ENCODE measurements around the gene FBXO15. TPM values are rescaled to one million over a fixed set of nuclear protein-coding genes. Genes with fewer than 3 reads are reported as not detected.

FBXO15 gene
- polyA plus RNA-seq, 1 experiment: 0.75 TPM

- DNase-seq (ENCODE audit: low read depth): no peak
- Histone ChIP-seq H3K4me3 (ENCODE audit: low read depth, low read length) (no peak overlapping the region), H3K27me3 (ENCODE audit: control insufficient read depth, insufficient read depth, low read length) (no peaks in the 10 kb centered on the region), H3K36me3 (ENCODE audit: control insufficient read depth, insufficient read depth, low read length) (no peaks in the 10 kb centered on the region)
- TF ChIP-seq, protein P1, sequence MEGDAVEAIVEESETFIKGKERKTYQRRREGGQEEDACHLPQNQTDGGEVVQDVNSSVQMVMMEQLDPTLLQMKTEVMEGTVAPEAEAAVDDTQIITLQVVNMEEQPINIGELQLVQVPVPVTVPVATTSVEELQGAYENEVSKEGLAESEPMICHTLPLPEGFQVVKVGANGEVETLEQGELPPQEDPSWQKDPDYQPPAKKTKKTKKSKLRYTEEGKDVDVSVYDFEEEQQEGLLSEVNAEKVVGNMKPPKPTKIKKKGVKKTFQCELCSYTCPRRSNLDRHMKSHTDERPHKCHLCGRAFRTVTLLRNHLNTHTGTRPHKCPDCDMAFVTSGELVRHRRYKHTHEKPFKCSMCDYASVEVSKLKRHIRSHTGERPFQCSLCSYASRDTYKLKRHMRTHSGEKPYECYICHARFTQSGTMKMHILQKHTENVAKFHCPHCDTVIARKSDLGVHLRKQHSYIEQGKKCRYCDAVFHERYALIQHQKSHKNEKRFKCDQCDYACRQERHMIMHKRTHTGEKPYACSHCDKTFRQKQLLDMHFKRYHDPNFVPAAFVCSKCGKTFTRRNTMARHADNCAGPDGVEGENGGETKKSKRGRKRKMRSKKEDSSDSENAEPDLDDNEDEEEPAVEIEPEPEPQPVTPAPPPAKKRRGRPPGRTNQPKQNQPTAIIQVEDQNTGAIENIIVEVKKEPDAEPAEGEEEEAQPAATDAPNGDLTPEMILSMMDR (IDR thresholded peaks at IDR 0.05; ENCODE audit: insufficient read depth, low read depth, low read length): no peak
- ChIA-PET POLR2A (no interaction called here), CTCF (interaction anchor here (1.4 kb wide), 1 partner anchor 14 kb away, joined by 4 read pairs; no protein-coding TSS in a partner anchor)
These were observed 36.7 kb downstream of the FBXO15 start for GRCh38 chr18:74110976-74111375.

GRCh38 chr18:74110149-74110548 is 37.5 kb downstream of the FBXO15 start:
- H3K27me3 ChIP-seq (ENCODE audit: control insufficient read depth, insufficient read depth, low read length): no peaks in the 10 kb centered on the region
- no peaks in the 10 kb centered on the region for H3K36me3 ChIP-seq (ENCODE audit: control insufficient read depth, insufficient read depth, low read length)
- ChIA-PET POLR2A (no interaction called here), CTCF (no interaction called here)
- no peak for DNase-seq (ENCODE audit: low read depth)
- no peak overlapping the region for H3K4me3 ChIP-seq (ENCODE audit: low read depth, low read length)
- TF ChIP-seq, protein P1 (IDR thresholded peaks at IDR 0.05; ENCODE audit: insufficient read depth, low read depth, low read length): no peak

GRCh38 chr18:74108460-74108859 is 39.2 kb downstream of the FBXO15 start:
- H3K27me3 ChIP-seq (ENCODE audit: control insufficient read depth, insufficient read depth, low read length): no peaks in the 10 kb centered on the region
- ChIA-PET POLR2A (no interaction called here), CTCF (no interaction called here)
- H3K4me3 ChIP-seq (ENCODE audit: low read depth, low read length): no peak overlapping the region
- no peak for DNase-seq (ENCODE audit: low read depth)
- TF ChIP-seq, protein P1 (IDR thresholded peaks at IDR 0.05; ENCODE audit: insufficient read depth, low read depth, low read length): no peak
- no peaks in the 10 kb centered on the region for H3K36me3 ChIP-seq (ENCODE audit: control insufficient read depth, insufficient read depth, low read length)

- H3K4me3 ChIP-seq (ENCODE audit: low read depth, low read length): no peak overlapping the region
- H3K27me3 ChIP-seq (ENCODE audit: control insufficient read depth, insufficient read depth, low read length): no peaks in the 10 kb centered on the region
- TF ChIP-seq, protein P1 (IDR thresholded peaks at IDR 0.05; ENCODE audit: insufficient read depth, low read depth, low read length): no peak
- DNase-seq (ENCODE audit: low read depth): no peak
- no peaks in the 10 kb centered on the region for H3K36me3 ChIP-seq (ENCODE audit: control insufficient read depth, insufficient read depth, low read length)
- CTCF ChIA-PET: interaction anchor here (1.2 to 1.4 kb wide), 2 partner anchors 9 to 17 kb away, joined by 3 read pairs; no protein-coding TSS in a partner anchor
- POLR2A ChIA-PET: no interaction called here
These were observed 49.8 kb downstream of the FBXO15 start for GRCh38 chr18:74097803-74098202.

GRCh38 chr18:74092922-74093321 is 54.7 kb downstream of the FBXO15 start:
- TF ChIP-seq, protein P1 (IDR thresholded peaks at IDR 0.05; ENCODE audit: insufficient read depth, low read depth, low read length): no peak
- Histone ChIP-seq H3K27me3 (ENCODE audit: control insufficient read depth, insufficient read depth, low read length) (no peaks in the 10 kb centered on the region), H3K36me3 (ENCODE audit: control insufficient read depth, insufficient read depth, low read length) (no peaks in the 10 kb centered on the region), H3K4me3 (ENCODE audit: low read depth, low read length) (no peak overlapping the region)
- POLR2A ChIA-PET: no interaction called here
- CTCF ChIA-PET: interaction anchor here (0.7 to 2.2 kb wide), 2 partner anchors 10 to 970 kb away, joined by 3 to 11 read pairs; no protein-coding TSS in a partner anchor
- no peak for DNase-seq (ENCODE audit: low read depth)

Data from BJ (cell line).